Measurements from ENCODE around the gene HOXD10. TPM values are rescaled to one million over a fixed set of nuclear protein-coding genes. Genes with fewer than 3 reads are reported as not detected.

Gene HOXD10
- total and polyA plus RNA-seq, 2 of the 13 experiments (the other 11 are each of a cell fraction or from before 2014, with no cell fraction given) = not detected

- H3K4me1 ChIP-seq (ENCODE audit: insufficient read depth, low read length) = no peaks in the 10 kb centered on the region
- no peak overlapping the region for H3K4me2 ChIP-seq (ENCODE audit: low read depth, low read length)
- no peak overlapping the region for H2AFZ ChIP-seq (ENCODE audit: low read length)
- no peaks in the 10 kb centered on the region; the same call in 1 of the 2 replicates for H4K20me1 ChIP-seq (ENCODE audit: insufficient read depth, low read length)
- H3K9ac ChIP-seq (ENCODE audit: insufficient read depth, low read depth, low read length) = no peak overlapping the region
- BruUV-seq (replicated peaks) = no TSS peak
- H3K9me3 ChIP-seq (ENCODE audit: low read length) = no peaks in the 10 kb centered on the region
- intact Hi-C loops (cut with micrococcal nuclease; ENCODE audit: unreplicated experiment) (no loop called here), in situ Hi-C loops (cut with HindIII; ENCODE audit: extremely low pct_ligation_motif_present, low pct_unique_long_range_greater_than_20kb) (loop anchor here (10.0 kb wide), 1 partner anchor 1070 kb away; no protein-coding TSS in a partner anchor)
- CTCF ChIA-PET (ENCODE audit: low intra/inter-chr PET ratio, low total read pairs) = no interaction called here
- FAIRE-seq = no peak
- no peak overlapping the region for H3K27ac ChIP-seq (ENCODE audit: extremely low read length, insufficient read depth, low read length)
- H3K79me2 ChIP-seq (ENCODE audit: insufficient read depth, low read length) = no peaks in the 10 kb centered on the region
- H3K27me3 ChIP-seq (ENCODE audit: control insufficient read depth in 1 of 2, insufficient read depth in 2 of 2, low read length in 2 of 2) = peaks cover 33 to 90% of the 10 kb centered on the region in 2 experiments
- WGBS (ENCODE audit: low lambda C conversion rate) = 27% methylated on average over 25 of the region's 25 CpGs
- no peak for DNase-seq (ENCODE audit: low spot score)
- POLR2A ChIA-PET = no interaction called here
- peak; percentile 9; the same call in 2 of the 3 replicates for ATAC-seq
- no peak overlapping the region for H3K4me3 ChIP-seq (replicated peaks in 1 of 3; ENCODE audit: insufficient read depth in 1 of 3, low read depth in 2 of 3, low read length in 3 of 3)
- TF ChIP-seq FOXA1 (IDR thresholded peaks at IDR 0.05) = no peak
- TF ChIP-seq FOXA1 (CRISPR knock-in tag; IDR thresholded peaks at IDR 0.05) = no peak
- TF ChIP-seq ZNF589 (CRISPR knock-in tag; conservative IDR thresholded peaks at IDR 0.05) = no peak
- TF ChIP-seq KDM3A (CRISPR knock-in tag; IDR thresholded peaks at IDR 0.05; ENCODE audit: low read depth) = no peak
- no peak for TF ChIP-seq ZNF878 (CRISPR knock-in tag; IDR thresholded peaks at IDR 0.05)
- no peak for TF ChIP-seq GTF3A (CRISPR knock-in tag; conservative IDR thresholded peaks at IDR 0.05)
- no peak for TF ChIP-seq ARNT (IDR thresholded peaks at IDR 0.05)
- no peak for TF ChIP-seq KDM5A (IDR thresholded peaks at IDR 0.05; ENCODE audit: borderline replicate concordance, low read length)
- no peak for TF ChIP-seq ZNF7 (CRISPR knock-in tag; IDR thresholded peaks at IDR 0.05)
- TF ChIP-seq FOXJ3 (CRISPR knock-in tag; IDR thresholded peaks at IDR 0.05; ENCODE audit: borderline replicate concordance) = no peak
- no peak for TF ChIP-seq ZBTB39 (CRISPR knock-in tag; IDR thresholded peaks at IDR 0.05)
- no peak for TF ChIP-seq TERF1 (CRISPR knock-in tag; IDR thresholded peaks at IDR 0.05)
- TF ChIP-seq ELK4 (CRISPR knock-in tag; IDR thresholded peaks at IDR 0.05; ENCODE audit: borderline replicate concordance) = no peak
- no peaks in the 10 kb centered on the region for H3K36me3 ChIP-seq (replicated peaks in 1 of 2; ENCODE audit: control insufficient read depth in 1 of 2, insufficient read depth in 2 of 2, low read length in 2 of 2)
Measured at GRCh38 chr2:176105078-176105729, 11.4 kb upstream of the HOXD10 start.

All from HepG2 (cell line).